GM12891 (cell line): ENCODE measurements around the gene ZC3H13. TPM values are rescaled to one million over a fixed set of nuclear protein-coding genes. Genes with fewer than 3 reads are reported as not detected.
A peak's percentile ranks its signal among the peaks of the same experiment; 100 is the strongest.

Experiments used
- DNase-seq: peaks from one replicate; pipeline ENCODE4 v3.0.0; 2011; ENCODE audit warnings: low spot score; ENCODE audit not compliant: insufficient read length
- FAIRE-seq: peaks from 2 replicates; lab custom pipeline; 2011; peaks lifted over from hg19 to GRCh38; lab: Jason Lieb, UNC
- PAX5 ChIP-seq: IDR thresholded peaks from 2 replicates; pipeline ENCODE4 v1.6.1; 2011; ENCODE audit warnings: low read length, moderate library complexity, mild to moderate bottlenecking; ENCODE audit not compliant: insufficient read depth, severe bottlenecking
- POLR2A ChIP-seq: IDR thresholded peaks from 2 replicates; pipeline ENCODE4 v1.6.1; 2011; ENCODE audit warnings: low read depth, low read length, control low read depth
- POLR2AphosphoS5 ChIP-seq: IDR thresholded peaks from 2 replicates; pipeline ENCODE4 v1.6.1; 2011; ENCODE audit warnings: low read depth, low read length, control low read depth
- POU2F2 ChIP-seq: IDR thresholded peaks from 2 replicates; pipeline ENCODE4 v1.6.1; 2011; ENCODE audit warnings: low read depth, mild to moderate bottlenecking, control low read depth, low read length, moderate library complexity
- SPI1 ChIP-seq: IDR thresholded peaks from 2 replicates; pipeline ENCODE4 v1.6.1; 2011; ENCODE audit warnings: low read depth, low read length, control low read depth
- TAF1 ChIP-seq: IDR thresholded peaks from 2 replicates; pipeline ENCODE4 v1.6.1; 2011; ENCODE audit warnings: low read depth, low read length, control low read depth
- polyA plus RNA-seq: library from polyadenylated mRNA; unstranded; fragments of >200 nt; gene quantifications from one replicate; pipeline ENCODE4 v1.2.1, GENCODE V29; 2012; ENCODE audit warnings: low read depth, missing spikeins, inconsistent platforms; ENCODE audit not compliant: missing spikeins

The ZC3H13 gene, protein sequence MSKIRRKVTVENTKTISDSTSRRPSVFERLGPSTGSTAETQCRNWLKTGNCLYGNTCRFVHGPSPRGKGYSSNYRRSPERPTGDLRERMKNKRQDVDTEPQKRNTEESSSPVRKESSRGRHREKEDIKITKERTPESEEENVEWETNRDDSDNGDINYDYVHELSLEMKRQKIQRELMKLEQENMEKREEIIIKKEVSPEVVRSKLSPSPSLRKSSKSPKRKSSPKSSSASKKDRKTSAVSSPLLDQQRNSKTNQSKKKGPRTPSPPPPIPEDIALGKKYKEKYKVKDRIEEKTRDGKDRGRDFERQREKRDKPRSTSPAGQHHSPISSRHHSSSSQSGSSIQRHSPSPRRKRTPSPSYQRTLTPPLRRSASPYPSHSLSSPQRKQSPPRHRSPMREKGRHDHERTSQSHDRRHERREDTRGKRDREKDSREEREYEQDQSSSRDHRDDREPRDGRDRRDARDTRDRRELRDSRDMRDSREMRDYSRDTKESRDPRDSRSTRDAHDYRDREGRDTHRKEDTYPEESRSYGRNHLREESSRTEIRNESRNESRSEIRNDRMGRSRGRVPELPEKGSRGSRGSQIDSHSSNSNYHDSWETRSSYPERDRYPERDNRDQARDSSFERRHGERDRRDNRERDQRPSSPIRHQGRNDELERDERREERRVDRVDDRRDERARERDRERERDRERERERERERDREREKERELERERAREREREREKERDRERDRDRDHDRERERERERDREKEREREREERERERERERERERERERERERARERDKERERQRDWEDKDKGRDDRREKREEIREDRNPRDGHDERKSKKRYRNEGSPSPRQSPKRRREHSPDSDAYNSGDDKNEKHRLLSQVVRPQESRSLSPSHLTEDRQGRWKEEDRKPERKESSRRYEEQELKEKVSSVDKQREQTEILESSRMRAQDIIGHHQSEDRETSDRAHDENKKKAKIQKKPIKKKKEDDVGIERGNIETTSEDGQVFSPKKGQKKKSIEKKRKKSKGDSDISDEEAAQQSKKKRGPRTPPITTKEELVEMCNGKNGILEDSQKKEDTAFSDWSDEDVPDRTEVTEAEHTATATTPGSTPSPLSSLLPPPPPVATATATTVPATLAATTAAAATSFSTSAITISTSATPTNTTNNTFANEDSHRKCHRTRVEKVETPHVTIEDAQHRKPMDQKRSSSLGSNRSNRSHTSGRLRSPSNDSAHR (N-terminal part only)
- polyA plus RNA-seq: 18.8 TPM

DNA sequence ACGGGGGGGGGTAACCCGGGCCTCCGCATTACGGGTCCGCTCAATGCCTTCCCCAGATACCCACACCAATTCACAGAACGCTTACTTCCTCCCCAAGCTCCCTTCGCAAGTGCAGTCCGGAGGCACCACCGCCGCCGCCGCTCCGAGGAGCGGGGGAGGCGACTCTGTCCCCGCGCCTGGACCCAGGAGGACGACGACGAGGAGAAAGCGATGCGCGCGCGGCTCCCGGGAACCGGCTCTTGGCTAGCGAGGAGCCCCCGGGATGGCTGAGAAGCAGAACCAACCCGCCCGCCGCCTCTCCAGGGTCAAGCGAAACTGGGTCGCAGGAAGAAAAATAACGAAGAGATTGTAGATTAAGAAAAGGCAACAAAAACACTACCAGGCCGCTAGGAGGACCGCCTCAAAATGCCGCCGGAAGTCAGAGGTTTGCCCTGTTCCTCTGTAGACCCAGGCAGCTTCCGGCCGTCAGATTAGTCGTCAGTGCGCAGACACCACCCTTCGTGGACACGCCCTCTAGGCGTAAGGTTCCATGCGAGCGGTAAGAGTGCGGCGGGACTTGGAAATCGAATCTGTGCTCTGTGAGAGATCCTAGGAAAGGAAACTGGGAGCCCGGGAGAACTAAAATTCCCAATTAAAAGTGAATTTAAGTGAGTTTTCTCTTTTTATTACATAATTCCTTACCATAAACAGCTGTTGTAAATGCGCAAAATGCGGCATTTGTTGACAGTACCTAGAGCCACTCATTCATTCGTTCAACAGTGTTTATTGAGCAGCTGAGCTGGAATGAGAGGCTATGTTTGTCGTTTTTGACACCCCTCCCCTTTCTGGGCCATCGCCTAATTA, at the start of gene ZC3H13:
Gene ZC3H13, minus strand, starts transcription at position 428 of the 843 bp plus-strand sequence. CDS start 7,239 bp downstream, outside the sequence.
- peak; percentile 100 for FAIRE-seq
- TF ChIP-seq POLR2AphosphoS5 (peak; percentile 94), POLR2A (peak; percentile 86; the same call in 1 of the 2 replicates), TAF1 (peak; percentile 64; the same call in 1 of the 2 replicates), SPI1 (peak; percentile 57), PAX5 (no peak)
- DNase-seq: peak; percentile 68

DNA sequence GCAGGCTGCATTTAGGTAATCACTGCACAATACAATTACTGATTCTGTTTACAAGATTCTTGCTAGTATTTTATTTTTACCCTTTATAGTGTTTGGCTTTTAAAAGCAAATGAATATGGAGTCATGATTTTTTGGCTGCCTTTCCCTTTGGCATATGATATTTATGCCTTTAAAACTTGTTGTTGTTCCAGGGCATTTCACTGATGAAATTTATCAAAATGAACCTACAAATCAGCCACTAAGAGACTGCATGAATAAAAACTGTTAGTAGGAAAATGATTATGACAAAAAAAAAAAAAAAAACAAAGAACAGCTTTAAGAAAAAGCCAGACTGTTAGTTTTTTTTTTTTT, 49.7 kb upstream of the ZC3H13 start:
- TF ChIP-seq SPI1: no peak
- no peak for TF ChIP-seq PAX5
- no peak for FAIRE-seq
- no peak for DNase-seq

DNA sequence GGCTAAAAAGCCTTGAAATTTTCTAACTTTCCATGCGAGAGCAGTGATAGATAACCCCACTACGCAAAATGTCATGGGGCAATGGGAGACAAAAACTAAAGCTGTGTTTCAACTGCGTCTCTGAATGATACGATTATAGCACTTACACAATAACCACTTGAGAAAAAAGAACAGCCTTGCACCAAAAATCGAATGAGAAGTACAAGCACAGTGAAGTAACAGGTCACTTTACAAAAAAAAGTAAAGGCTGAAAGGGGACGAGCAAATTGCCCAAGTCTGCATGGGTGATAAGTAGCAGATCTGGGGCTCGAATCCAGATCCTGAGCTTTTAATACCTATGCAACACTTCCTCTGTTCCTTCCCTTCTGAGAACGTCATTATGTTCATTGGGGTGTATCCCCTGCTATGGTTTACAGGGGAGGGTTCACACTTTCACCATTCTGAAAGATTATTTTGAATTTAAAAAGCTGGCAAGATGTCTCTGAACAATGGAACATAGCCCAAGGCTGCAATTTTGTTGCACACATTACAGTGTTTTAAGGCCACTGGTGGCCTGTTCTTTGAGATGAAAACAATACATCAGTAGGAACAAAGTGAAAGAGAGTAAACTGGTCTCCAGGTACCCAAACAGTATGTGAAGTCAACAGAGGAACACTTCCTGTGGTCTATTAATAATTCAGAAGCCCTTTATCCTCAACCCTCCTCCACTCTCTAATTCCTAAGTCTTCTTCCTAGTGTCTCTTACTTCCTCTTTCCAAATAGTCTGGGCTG, 49.1 kb upstream of the ZC3H13 start:
- TF ChIP-seq POLR2A: no peak
- peak; percentile 58; the same call in 1 of the 2 replicates for TF ChIP-seq SPI1
- no peak for TF ChIP-seq PAX5
- TF ChIP-seq POU2F2: no peak
- TF ChIP-seq POLR2AphosphoS5: no peak
- no peak for TF ChIP-seq TAF1
- FAIRE-seq (peak; percentile 79), DNase-seq (no peak)

DNA sequence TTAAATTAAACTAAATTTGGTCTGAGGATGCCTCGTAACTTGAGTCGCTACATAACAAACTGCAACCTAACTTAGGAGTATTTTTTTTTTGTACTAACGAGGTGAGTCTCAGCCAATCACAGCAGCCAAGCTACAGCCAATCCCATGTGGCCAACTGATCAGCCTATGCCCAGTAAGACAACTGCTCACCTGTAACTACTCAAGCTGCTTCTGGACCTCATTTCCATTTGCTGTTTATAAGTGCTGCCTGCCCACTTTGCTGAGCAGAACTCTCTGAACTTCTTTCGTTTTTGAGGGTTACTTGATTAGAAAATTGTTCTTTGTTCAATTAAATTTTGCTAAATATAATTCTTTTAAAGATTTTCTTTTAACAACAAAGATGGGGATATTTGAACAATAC, 48.5 kb upstream of the ZC3H13 start:
- TF ChIP-seq PAX5: no peak
- TF ChIP-seq SPI1: no peak
- TF ChIP-seq POU2F2: no peak
- no peak for TF ChIP-seq POLR2A
- TF ChIP-seq POLR2AphosphoS5: no peak
- TF ChIP-seq TAF1: no peak
- FAIRE-seq: no peak
- no peak for DNase-seq

DNA sequence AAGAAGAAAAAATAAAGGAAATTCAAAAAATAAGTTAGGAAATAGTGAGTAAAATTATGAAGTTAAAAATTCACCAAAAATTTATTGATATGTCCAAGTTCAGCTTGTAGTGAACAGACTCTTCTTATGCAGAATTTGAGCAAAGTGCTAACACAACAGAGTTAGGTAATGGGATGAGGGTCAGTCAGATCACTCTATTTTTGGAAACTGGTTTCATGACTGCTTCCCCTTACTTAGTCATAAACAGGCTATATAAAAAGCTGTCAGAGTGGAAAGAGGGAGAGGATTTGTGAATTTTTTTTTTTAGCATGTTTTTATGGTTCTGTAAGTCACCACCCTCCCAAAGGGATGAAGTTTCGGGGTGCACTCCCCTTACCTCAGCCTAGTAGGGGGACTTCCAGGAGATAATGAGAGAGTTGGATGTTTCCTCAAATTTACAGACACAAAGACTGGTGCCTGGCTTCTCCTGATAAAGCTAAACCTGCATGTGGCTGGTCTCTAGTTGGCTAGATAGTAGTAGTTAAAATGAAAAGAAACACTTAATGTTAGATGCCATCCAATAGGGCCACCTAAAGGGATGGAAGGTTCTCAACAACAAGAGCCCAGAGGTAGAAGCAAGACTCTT, 47.8 kb upstream of the ZC3H13 start:
- no peak for DNase-seq
- TF ChIP-seq SPI1: peak; percentile 16; the same call in 1 of the 2 replicates
- no peak for TF ChIP-seq POLR2A
- no peak for TF ChIP-seq TAF1
- TF ChIP-seq PAX5: no peak
- no peak for TF ChIP-seq POLR2AphosphoS5
- TF ChIP-seq POU2F2: no peak
- peak; percentile 5 for FAIRE-seq

DNA sequence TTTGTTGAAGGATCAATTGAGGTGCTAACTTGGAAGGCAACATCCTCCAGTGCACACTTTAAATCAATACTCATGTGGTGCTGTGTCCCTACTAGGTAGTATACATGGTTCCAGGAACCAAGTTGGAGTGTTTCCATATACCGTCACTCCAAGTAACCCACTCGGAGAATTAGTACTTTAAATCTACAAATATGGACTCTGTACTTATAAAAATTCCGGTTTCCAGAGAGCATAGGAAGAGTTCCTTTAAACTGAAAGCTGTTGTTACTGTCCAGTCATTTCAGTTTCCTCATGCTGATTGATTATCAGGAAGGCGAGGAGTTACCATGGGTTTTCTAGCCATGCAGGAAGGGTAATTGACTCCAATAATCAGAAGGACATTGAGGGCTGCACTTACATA, 45.1 kb upstream of the ZC3H13 start:
- no peak for DNase-seq
- FAIRE-seq: no peak
- no peak for TF ChIP-seq PAX5
- no peak for TF ChIP-seq TAF1
- TF ChIP-seq SPI1: no peak
- TF ChIP-seq POLR2A: no peak
- no peak for TF ChIP-seq POU2F2
- no peak for TF ChIP-seq POLR2AphosphoS5

DNA sequence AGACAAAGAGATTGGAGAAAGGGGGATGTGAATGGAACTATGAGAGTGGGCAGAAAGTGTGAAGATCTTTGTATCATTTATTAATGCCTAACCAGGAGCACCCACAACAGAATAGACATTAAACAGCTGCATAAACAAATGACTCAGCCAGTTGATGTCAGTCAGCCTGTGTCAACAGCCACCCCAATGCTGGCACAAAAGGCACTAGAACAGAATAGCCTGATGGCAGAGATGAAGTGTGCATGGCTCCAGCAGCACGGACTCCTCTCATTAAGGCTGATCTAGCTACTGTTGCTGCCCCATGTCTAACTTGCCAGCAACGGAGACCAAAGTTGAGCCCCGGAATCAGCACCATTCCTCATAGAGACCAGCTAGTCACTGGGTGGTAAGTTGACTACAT, 44.5 kb upstream of the ZC3H13 start:
- FAIRE-seq (no peak), DNase-seq (no peak)
- TF ChIP-seq POU2F2 (no peak), POLR2AphosphoS5 (no peak), TAF1 (no peak), POLR2A (no peak), SPI1 (no peak), PAX5 (no peak)

DNA sequence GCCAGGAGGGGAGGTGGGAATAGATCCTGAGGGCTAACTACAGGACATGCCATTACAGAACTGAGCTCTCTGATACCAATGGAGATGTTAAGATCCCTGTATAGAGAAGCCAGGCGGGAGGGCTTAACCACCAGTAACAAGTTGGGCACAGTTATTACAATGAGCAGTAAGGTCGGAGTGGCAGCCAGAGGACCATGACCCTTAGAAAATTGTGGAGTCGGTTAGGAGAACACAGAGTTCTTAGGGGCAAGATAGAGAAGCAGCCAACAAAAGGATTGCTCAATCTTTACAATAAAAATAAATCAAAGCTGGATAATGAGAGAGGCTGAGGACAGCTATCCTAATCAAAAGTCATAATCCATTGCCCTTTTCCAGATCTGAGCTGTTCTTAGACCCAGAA, 41.9 kb upstream of the ZC3H13 start:
- FAIRE-seq: no peak
- no peak for TF ChIP-seq PAX5
- TF ChIP-seq POLR2AphosphoS5: no peak
- no peak for TF ChIP-seq POLR2A
- TF ChIP-seq POU2F2: no peak
- TF ChIP-seq SPI1: no peak
- TF ChIP-seq TAF1: no peak
- DNase-seq: no peak
